ENCODE results near the gene ZNF580.

GRCh38 chr19:55658846-55659459 lies 18.2 kb downstream of the ZNF580 start:
- no peak for TF ChIP-seq SETDB1 (IDR thresholded peaks at IDR 0.05; ENCODE audit: insufficient read length, low read length)
- TF ChIP-seq ZNF416 (tag by site-specific recombination; IDR thresholded peaks at IDR 0.05): no peak
- TF ChIP-seq ZNF274 (IDR thresholded peaks at IDR 0.05; ENCODE audit: low read length): no peak
- no peak for TF ChIP-seq ZNF274 (tag by site-specific recombination; IDR thresholded peaks at IDR 0.05; ENCODE audit: borderline replicate concordance)
- TF ChIP-seq, protein P1, sequence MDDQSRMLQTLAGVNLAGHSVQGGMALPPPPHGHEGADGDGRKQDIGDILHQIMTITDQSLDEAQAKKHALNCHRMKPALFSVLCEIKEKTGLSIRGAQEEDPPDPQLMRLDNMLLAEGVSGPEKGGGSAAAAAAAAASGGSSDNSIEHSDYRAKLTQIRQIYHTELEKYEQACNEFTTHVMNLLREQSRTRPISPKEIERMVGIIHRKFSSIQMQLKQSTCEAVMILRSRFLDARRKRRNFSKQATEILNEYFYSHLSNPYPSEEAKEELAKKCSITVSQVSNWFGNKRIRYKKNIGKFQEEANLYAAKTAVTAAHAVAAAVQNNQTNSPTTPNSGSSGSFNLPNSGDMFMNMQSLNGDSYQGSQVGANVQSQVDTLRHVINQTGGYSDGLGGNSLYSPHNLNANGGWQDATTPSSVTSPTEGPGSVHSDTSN (CRISPR knock-in tag; IDR thresholded peaks at IDR 0.05): no peak
- TF ChIP-seq, protein P2, sequence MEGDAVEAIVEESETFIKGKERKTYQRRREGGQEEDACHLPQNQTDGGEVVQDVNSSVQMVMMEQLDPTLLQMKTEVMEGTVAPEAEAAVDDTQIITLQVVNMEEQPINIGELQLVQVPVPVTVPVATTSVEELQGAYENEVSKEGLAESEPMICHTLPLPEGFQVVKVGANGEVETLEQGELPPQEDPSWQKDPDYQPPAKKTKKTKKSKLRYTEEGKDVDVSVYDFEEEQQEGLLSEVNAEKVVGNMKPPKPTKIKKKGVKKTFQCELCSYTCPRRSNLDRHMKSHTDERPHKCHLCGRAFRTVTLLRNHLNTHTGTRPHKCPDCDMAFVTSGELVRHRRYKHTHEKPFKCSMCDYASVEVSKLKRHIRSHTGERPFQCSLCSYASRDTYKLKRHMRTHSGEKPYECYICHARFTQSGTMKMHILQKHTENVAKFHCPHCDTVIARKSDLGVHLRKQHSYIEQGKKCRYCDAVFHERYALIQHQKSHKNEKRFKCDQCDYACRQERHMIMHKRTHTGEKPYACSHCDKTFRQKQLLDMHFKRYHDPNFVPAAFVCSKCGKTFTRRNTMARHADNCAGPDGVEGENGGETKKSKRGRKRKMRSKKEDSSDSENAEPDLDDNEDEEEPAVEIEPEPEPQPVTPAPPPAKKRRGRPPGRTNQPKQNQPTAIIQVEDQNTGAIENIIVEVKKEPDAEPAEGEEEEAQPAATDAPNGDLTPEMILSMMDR (tag by site-specific recombination; IDR thresholded peaks at IDR 0.05): no peak
- TF ChIP-seq YY1 (tag by site-specific recombination; IDR thresholded peaks at IDR 0.05): no peak
- no peak for TF ChIP-seq REPIN1 (tag by site-specific recombination; IDR thresholded peaks at IDR 0.05; ENCODE audit: low read depth)
- TF ChIP-seq ZNF785 (tag by site-specific recombination; IDR thresholded peaks at IDR 0.05): no peak

All from HEK293 (cell line).